Esophagus muscularis mucosa (tissue), 4 donors: ENCODE measurements around the gene ABCB4.

Experiments used
- CTCF ChIP-seq, 3 experiments: fragments of 200-600 bp in 2 of 3; fragments of 450-650 bp in 1 of 3; sonication (generic) in 2 of 3; IDR thresholded peaks; one replicate each; pipeline ENCODE4 v1.5.1; 2017 to 2019; ENCODE audit warnings: antibody characterized with exemption in 3 of 3, mild to moderate bottlenecking in 2 of 3, moderate library complexity in 1 of 3
- EP300 ChIP-seq: sonication (generic); formaldehyde crosslinking; IDR thresholded peaks from one replicate; pipeline ENCODE4 v1.6.1; 2017; ENCODE audit warnings: antibody characterized with exemption
- POLR2A ChIP-seq: fragments of 450-650 bp; IDR thresholded peaks from one replicate; pipeline ENCODE4 v1.6.1; 2017; ENCODE audit warnings: antibody characterized with exemption, moderate library complexity, mild to moderate bottlenecking, low read depth
- POLR2AphosphoS5 ChIP-seq, 2 donors: sonication (generic); formaldehyde crosslinking; IDR thresholded peaks; one replicate each; pipeline ENCODE4 v1.6.1; 2017; ENCODE audit warnings: antibody characterized with exemption in 2 of 2

DNA sequence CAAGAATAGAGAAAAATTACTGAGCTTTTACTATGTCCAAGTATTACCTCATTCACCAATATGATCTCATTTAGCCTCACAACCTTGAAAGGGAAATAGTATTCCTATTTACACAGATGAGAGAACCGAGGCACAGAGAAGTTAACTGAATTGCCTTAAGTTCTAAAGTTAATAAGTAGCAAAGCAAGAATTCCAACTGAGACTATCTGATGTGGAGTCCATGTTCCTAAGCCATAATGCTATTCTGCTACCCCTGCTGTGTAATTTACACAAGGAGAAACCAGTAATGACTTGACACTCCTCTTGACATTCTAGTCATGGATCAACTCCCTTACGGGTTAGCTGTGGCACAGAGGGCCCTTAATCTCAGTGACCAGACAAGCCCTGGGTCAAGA, 60.7 kb downstream of the ABCB4 start:
- TF ChIP-seq POLR2A = no peak
- no peak for TF ChIP-seq CTCF (IDR thresholded peaks at IDR 0.05)
- no peak for TF ChIP-seq POLR2AphosphoS5 (IDR thresholded peaks at IDR 0.05)
- TF ChIP-seq EP300 = no peak
